H1 (cell line): ENCODE data around the gene SURF4. TPM values are rescaled to one million over a fixed set of nuclear protein-coding genes. Genes with fewer than 3 reads are reported as not detected.

Experiments used
- CTCF ChIA-PET: fragments of 300-600 bp; sonication (Branson Sonifier 250); formaldehyde crosslinking; loops from one replicate; lab custom pipeline; 2021; ENCODE audit not compliant: partially characterized antibody; lab: Charles Lee
- POLR2A ChIA-PET: fragments of 300-600 bp; sonication (Branson Sonifier 250); formaldehyde crosslinking; loops from one replicate; lab custom pipeline; 2021; ENCODE audit warnings: inconsistent platforms; ENCODE audit not compliant: partially characterized antibody; lab: Charles Lee
- DNase-seq, 2 experiments: peaks; one replicate each; pipeline versions ENCODE4 v3.0.0 to v3.0.0-alpha.2; 2010 to 2022; ENCODE audit warnings: low spot score in 2 of 2, low read depth in 1 of 2, mixed read lengths in 1 of 2
- FAIRE-seq: peaks from 2 replicates; lab custom pipeline; 2011; peaks lifted over from hg19 to GRCh38; lab: Jason Lieb, UNC
- H2AFZ ChIP-seq: 2 replicates; pipeline ENCODE4 v1.8.1; 2012; ENCODE audit warnings: low read length, inconsistent platforms
- H2AK5ac ChIP-seq: 2 replicates; pipeline ENCODE4 v1.6.1; 2013; ENCODE audit warnings: low read depth, low read length
- H2BK120ac ChIP-seq: replicated peaks from 2 replicates; pipeline ENCODE3; 2013; ENCODE audit warnings: low read depth, low read length, inconsistent platforms
- H2BK12ac ChIP-seq: 2 replicates; pipeline ENCODE4 v1.6.1; 2013; ENCODE audit warnings: low read depth, low read length
- H2BK15ac ChIP-seq: 2 replicates; pipeline ENCODE4 v1.6.1; 2013; ENCODE audit warnings: low read length
- H2BK20ac ChIP-seq: 2 replicates; pipeline ENCODE4 v1.6.1; 2013; ENCODE audit warnings: low read length
- H2BK5ac ChIP-seq: 2 replicates; pipeline ENCODE4 v1.6.1; 2013; ENCODE audit warnings: low read depth, low read length
- H3K14ac ChIP-seq: 2 replicates; pipeline ENCODE4 v1.6.1; 2013; ENCODE audit warnings: inconsistent platforms; ENCODE audit not compliant: insufficient read length
- H3K18ac ChIP-seq: 2 replicates; pipeline ENCODE4 v1.6.1; 2013; ENCODE audit warnings: low read length; ENCODE audit errors: extremely low read depth
- H3K23ac ChIP-seq: 2 replicates; pipeline ENCODE4 v1.6.1; 2013; ENCODE audit warnings: inconsistent platforms; ENCODE audit not compliant: insufficient read length
- H3K23me2 ChIP-seq: 2 replicates; pipeline ENCODE4 v1.6.1; 2013; ENCODE audit warnings: low read depth, low read length
- H3K27ac ChIP-seq: 2 replicates; pipeline ENCODE4 v1.6.1; 2011; ENCODE audit warnings: low read depth, low read length, inconsistent platforms
- H3K27me3 ChIP-seq, 4 experiments: replicated peaks in 1 of 4; 1 replicate in 1 of 4; 2 replicates in 3 of 4; pipeline versions ENCODE4 v1.6.1 to v1.8.1; 2011 to 2013; ENCODE audit warnings: low read length in 3 of 4, mild to moderate bottlenecking in 3 of 4, inconsistent platforms in 2 of 4, mixed read lengths in 2 of 4, moderate library complexity in 1 of 4; ENCODE audit not compliant: control insufficient read depth in 3 of 4, insufficient read depth in 3 of 4; ENCODE audit errors: extremely low read depth in 1 of 4
- H3K36me3 ChIP-seq, 4 experiments: 2 replicates each; pipeline versions ENCODE4 v1.6.1 to v1.8.1; 2011 to 2013; ENCODE audit warnings: mild to moderate bottlenecking in 4 of 4, low read length in 3 of 4, moderate library complexity in 2 of 4, control low read depth in 1 of 4, inconsistent platforms in 1 of 4; ENCODE audit not compliant: insufficient read depth in 4 of 4, control insufficient read depth in 2 of 4
- H3K4ac ChIP-seq: replicated peaks from 2 replicates; pipeline ENCODE3; 2013; ENCODE audit warnings: low read length, low read depth, mixed read lengths, inconsistent platforms; ENCODE audit not compliant: insufficient read length
- H3K4me1 ChIP-seq, 4 experiments: replicated peaks in 1 of 4; 1 replicate in 1 of 4; 2 replicates in 3 of 4; pipeline versions ENCODE4 v1.6.1 to v1.8.1; 2011 to 2013; ENCODE audit warnings: low read length in 3 of 4, inconsistent platforms in 2 of 4, mixed read lengths in 1 of 4; ENCODE audit not compliant: insufficient read depth in 4 of 4, control insufficient read depth in 3 of 4
- H3K4me2 ChIP-seq, 2 experiments: 2 replicates each; pipeline versions ENCODE4 v1.6.1 to v1.8.1; 2011 to 2013; ENCODE audit warnings: low read depth in 2 of 2, low read length in 2 of 2, control low read depth in 1 of 2, inconsistent platforms in 1 of 2, mild to moderate bottlenecking in 1 of 2; ENCODE audit not compliant: insufficient read depth in 1 of 2
- H3K4me3 ChIP-seq, 4 experiments: fragments of 200-600, 300-600 bp in 1 of 4; sonication (generic), shearing (Covaris generic), sonication (Bioruptor Twin) in 1 of 4; 2 replicates each; pipeline versions ENCODE4 v1.5.1 to v1.8.1; 2011 to 2016; ENCODE audit warnings: low read length in 4 of 4, low read depth in 3 of 4, control low read depth in 2 of 4, inconsistent platforms in 2 of 4, mild to moderate bottlenecking in 2 of 4, mixed read lengths in 1 of 4, moderate library complexity in 1 of 4; ENCODE audit not compliant: insufficient read depth in 2 of 4; ENCODE audit errors: extremely low read depth in 1 of 4
- H3K56ac ChIP-seq: replicated peaks from 2 replicates; pipeline ENCODE3; 2013; ENCODE audit warnings: low read depth, mild to moderate bottlenecking, mixed read lengths, low read length, inconsistent platforms; ENCODE audit not compliant: insufficient read length
- H3K79me1 ChIP-seq: 2 replicates; pipeline ENCODE4 v1.6.1; 2013; ENCODE audit warnings: low read depth, low read length, control low read depth
- H3K79me2 ChIP-seq, 2 experiments: 2 replicates each; pipeline versions ENCODE4 v1.6.1 to v1.8.1; 2012 to 2013; ENCODE audit warnings: low read length in 2 of 2, mild to moderate bottlenecking in 2 of 2, inconsistent platforms in 1 of 2; ENCODE audit not compliant: insufficient read depth in 2 of 2, control insufficient read depth in 1 of 2
- H3K9ac ChIP-seq, 4 experiments: replicated peaks in 1 of 4; 1 replicate in 1 of 4; 2 replicates in 3 of 4; pipeline versions ENCODE4 v1.6.1 to v1.8.1; 2011 to 2013; ENCODE audit warnings: low read depth in 3 of 4, low read length in 3 of 4, control low read depth in 2 of 4, mild to moderate bottlenecking in 2 of 4, moderate library complexity in 2 of 4, inconsistent platforms in 1 of 4; ENCODE audit errors: extremely low read depth in 1 of 4
- H3K9me3 ChIP-seq, 2 experiments: 2 replicates each; pipeline versions ENCODE4 v1.6.1 to v1.8.1; 2012 to 2013; ENCODE audit warnings: mild to moderate bottlenecking in 2 of 2, moderate library complexity in 2 of 2, control low read depth in 1 of 2, inconsistent platforms in 1 of 2, low read depth in 1 of 2, low read length in 1 of 2, mixed read lengths in 1 of 2; ENCODE audit not compliant: insufficient read depth in 2 of 2
- H4K20me1 ChIP-seq, 2 experiments: replicated peaks in 1 of 2; 2 replicates each; pipeline versions ENCODE3 to v1.8.1; 2011 to 2013; ENCODE audit warnings: inconsistent platforms in 2 of 2, low read length in 2 of 2, mild to moderate bottlenecking in 1 of 2; ENCODE audit not compliant: insufficient read depth in 2 of 2, control insufficient read depth in 1 of 2
- H4K5ac ChIP-seq: 2 replicates; pipeline ENCODE4 v1.6.1; 2013; ENCODE audit warnings: low read length, low read depth, mixed read lengths, inconsistent platforms; ENCODE audit not compliant: insufficient read length
- H4K8ac ChIP-seq: 2 replicates; pipeline ENCODE4 v1.8.0; 2013; ENCODE audit warnings: mild to moderate bottlenecking, moderate library complexity, low read length, inconsistent platforms; ENCODE audit not compliant: insufficient read depth; ENCODE audit errors: extremely low read depth
- H4K91ac ChIP-seq: replicated peaks from 2 replicates; pipeline ENCODE3; 2013; ENCODE audit warnings: low read length, mixed read lengths, inconsistent platforms; ENCODE audit not compliant: insufficient read length
- BACH1 ChIP-seq: IDR thresholded peaks from 2 replicates; pipeline ENCODE4 v1.6.1; 2012; ENCODE audit warnings: low read length, improper control_type of control experiment
- CREB1 ChIP-seq: IDR thresholded peaks from 2 replicates; pipeline ENCODE4 v1.6.1; 2012; ENCODE audit warnings: inconsistent platforms
- HDAC2 ChIP-seq, 2 experiments: fragments of 300-600 bp in 1 of 2; sonication (generic) in 1 of 2; IDR thresholded peaks; 2 replicates each; pipeline ENCODE4 v1.6.1; 2011 to 2012; ENCODE audit warnings: low read depth in 2 of 2, low read length in 2 of 2, mild to moderate bottlenecking in 2 of 2, moderate library complexity in 2 of 2, borderline replicate concordance in 1 of 2, inconsistent platforms in 1 of 2
- POLR2AphosphoS5 ChIP-seq: IDR thresholded peaks from 2 replicates; pipeline ENCODE4 v1.6.1; 2011; ENCODE audit warnings: low read depth, low read length
- RFX5 ChIP-seq: IDR thresholded peaks from 2 replicates; pipeline ENCODE4 v1.6.1; 2011; ENCODE audit warnings: low read depth, low read length, improper control_type of control experiment, borderline replicate concordance
- SAP30 ChIP-seq: fragments of 300-600 bp; sonication (generic); IDR thresholded peaks from 2 replicates; pipeline ENCODE4 v1.7.1; 2012; ENCODE audit warnings: low read length, moderate library complexity, mild to moderate bottlenecking, inconsistent platforms; ENCODE audit not compliant: insufficient read depth, insufficient replicate concordance
- SIN3A ChIP-seq, 2 experiments: IDR thresholded peaks in 1 of 2; conservative IDR thresholded peaks in 1 of 2; 2 replicates each; pipeline ENCODE4 v1.6.1; 2011 to 2012; ENCODE audit warnings: low read length in 2 of 2, improper control_type of control experiment in 1 of 2, low read depth in 1 of 2, mild to moderate bottlenecking in 1 of 2
- SP4 ChIP-seq: IDR thresholded peaks from 2 replicates; pipeline ENCODE4 v1.6.1; 2012; ENCODE audit warnings: low read length, inconsistent platforms
- SRF ChIP-seq: IDR thresholded peaks from 2 replicates; pipeline ENCODE4 v1.6.1; 2011; ENCODE audit warnings: mild to moderate bottlenecking, low read depth, low read length, moderate library complexity
- TEAD4 ChIP-seq: IDR thresholded peaks from 2 replicates; pipeline ENCODE4 v1.6.1; 2012; ENCODE audit warnings: low read depth, low read length, inconsistent platforms, mixed read lengths
- ZNF274 ChIP-seq: IDR thresholded peaks from 2 replicates; pipeline ENCODE4 v1.7.0; 2012; ENCODE audit warnings: low read length, borderline replicate concordance; ENCODE audit errors: extremely low read depth
- WGBS, 2 experiments: shearing (Covaris generic) in 1 of 2; methylation state at CpG; one replicate each; pipeline versions ENCODE4 v1.1.6 to v1.1.7; 2013 to 2015; ENCODE audit warnings: low lambda C conversion rate in 2 of 2, mixed read lengths in 2 of 2, inconsistent platforms in 1 of 2, low coverage in 1 of 2, missing lambda C conversion rate in 1 of 2; ENCODE audit not compliant: insufficient replicate concordance in 2 of 2, insufficient coverage in 1 of 2, insufficient read length in 1 of 2; ENCODE audit errors: extremely low coverage in 1 of 2, missing lambda C conversion rate in 1 of 2; 5-methylcytosine and 5-hydroxymethylcytosine counted together
- polyA plus RNA-seq, 7 experiments: library from polyadenylated mRNA; depleted of rRNA in 3 of 7; stranded (reverse) in 5 of 7; unstranded in 2 of 7; fragments of >200 nt in 5 of 7; fragments of 200-250 nt in 2 of 7; gene quantifications; 1 replicate in 5 of 7; 2 replicates in 1 of 7; 4 replicates in 1 of 7; pipeline versions ENCODE4 v1.2.1 to v1.2.3, GENCODE V29; 2011 to 2013; ENCODE audit warnings: missing spikeins in 2 of 7, mixed read lengths in 2 of 7
- total RNA-seq: library from RNA; stranded (reverse); fragmentation: NEBNext Ultra II Directional; extraction: Animal tissue kit (Norgen Biotek cat#: 25700); gene quantifications from 2 replicates; pipeline ENCODE4 v1.2.1, GENCODE V29; 2021
- TF ChIP-seq, protein P1 (sequence below): IDR thresholded peaks from 2 replicates; pipeline ENCODE4 v1.6.1; 2012; ENCODE audit warnings: inconsistent platforms

Gene SURF4
- total and polyA plus RNA-seq, 2 of the 8 experiments (the other 6 are each of a cell fraction or from before 2014, with no cell fraction given), result 176 to 182 TPM

DNA sequence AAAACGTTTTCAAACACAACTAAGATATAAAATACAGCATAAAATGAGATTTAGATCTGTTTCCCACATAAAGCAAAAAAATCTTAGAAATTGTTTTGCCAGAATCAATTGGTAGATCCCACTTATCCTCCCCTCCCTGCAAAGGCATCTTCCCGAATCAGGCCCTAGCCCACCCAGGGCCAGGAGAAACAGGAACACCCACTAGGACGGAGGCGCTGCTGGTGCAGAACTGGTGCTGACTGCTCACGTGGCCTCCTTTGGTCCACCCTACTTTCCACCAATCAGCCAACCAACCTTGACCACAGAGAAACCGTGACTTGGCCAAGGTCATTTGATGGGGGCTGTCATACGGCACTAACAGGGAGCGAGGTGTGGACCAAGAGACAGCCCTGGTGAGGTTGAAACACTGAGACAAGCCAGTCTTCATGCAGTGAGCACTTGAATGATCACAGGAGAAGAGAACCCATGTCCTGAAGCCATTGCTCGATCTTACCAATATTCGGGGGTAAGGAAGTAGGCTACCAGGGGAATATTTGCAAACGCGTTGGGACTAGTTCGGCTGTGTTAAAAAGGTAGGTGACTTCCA lies 14.3 kb downstream of the SURF4 start:
- H2BK5ac ChIP-seq, result no peak overlapping the region
- ChIA-PET CTCF (interaction anchor here (1.8 to 8.2 kb wide), 5 partner anchors 9 to 43 kb away, joined by 5 to 90 read pairs (median 12); no protein-coding TSS in a partner anchor), POLR2A (interaction anchor here (1.0 to 19.9 kb wide), 8 partner anchors 8 to 78 kb away, joined by 3 to 461 read pairs (median 8); partner anchors contain the start of genes MED22, RPL7A, STKLD1 and SURF1)
- H3K4ac ChIP-seq, result no peak overlapping the region
- DNase-seq, result no peak
- H2BK12ac ChIP-seq, result no peak overlapping the region
- H3K4me1 ChIP-seq, result peaks cover 0 to 8% (median 3%) of the 10 kb centered on the region in 4 experiments; a peak in 4 of 7 replicates
- no peaks in the 10 kb centered on the region for H3K27me3 ChIP-seq
- TF ChIP-seq, protein P1, sequence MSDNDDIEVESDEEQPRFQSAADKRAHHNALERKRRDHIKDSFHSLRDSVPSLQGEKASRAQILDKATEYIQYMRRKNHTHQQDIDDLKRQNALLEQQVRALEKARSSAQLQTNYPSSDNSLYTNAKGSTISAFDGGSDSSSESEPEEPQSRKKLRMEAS, result no peak
- TF ChIP-seq SRF, result no peak
- TF ChIP-seq SP4, result no peak
- TF ChIP-seq ZNF274, result no peak
- TF ChIP-seq CREB1, result no peak
- TF ChIP-seq HDAC2 (IDR thresholded peaks at IDR 0.05; ENCODE audit: borderline replicate concordance in 1 of 2, low read depth in 2 of 2, low read length in 2 of 2), result no peak
- no peak for TF ChIP-seq TEAD4
- no peak for TF ChIP-seq SAP30
- TF ChIP-seq BACH1, result no peak
- no peak for TF ChIP-seq SIN3A (conservative IDR thresholded peaks at IDR 0.05 in 1 of 2, IDR thresholded peaks at IDR 0.05 in 1 of 2; ENCODE audit: low read depth in 1 of 2, low read length in 2 of 2)
- no peak for TF ChIP-seq RFX5
- TF ChIP-seq POLR2AphosphoS5, result no peak
- H2BK120ac ChIP-seq, result no peak overlapping the region
- peaks cover 0 to 15% of the 10 kb centered on the region in 2 experiments; a peak in 1 of 4 replicates for H3K79me2 ChIP-seq
- no peaks in the 10 kb centered on the region for H3K9me3 ChIP-seq
- H3K36me3 ChIP-seq, result peaks cover 15 to 58% (median 44%) of the 10 kb centered on the region in 4 experiments
- no peak overlapping the region for H3K4me3 ChIP-seq
- no peak overlapping the region for H3K56ac ChIP-seq
- no peaks in the 10 kb centered on the region; the same call in 1 of the 2 replicates for H3K23me2 ChIP-seq
- H2AK5ac ChIP-seq, result no peak overlapping the region
- H3K27ac ChIP-seq, result no peak overlapping the region; the same call in 1 of the 2 replicates
- no peak overlapping the region for H2BK15ac ChIP-seq
- H3K14ac ChIP-seq, result no peak overlapping the region
- FAIRE-seq, result no peak
- H3K79me1 ChIP-seq, result peaks cover 7% of the 10 kb centered on the region; the same call in 1 of the 2 replicates
- H4K5ac ChIP-seq, result no peak overlapping the region
- no peak overlapping the region for H3K9ac ChIP-seq
- 92% methylated on average over 13 of the region's 13 CpGs; no CpG with 5 or more reads in 1 of the 2 experiments for WGBS, 2 experiments
- H2AFZ ChIP-seq, result no peak overlapping the region
- H3K4me2 ChIP-seq, result no peak overlapping the region
- no peak overlapping the region for H4K91ac ChIP-seq
- no peak overlapping the region for H3K23ac ChIP-seq
- H2BK20ac ChIP-seq, result no peak overlapping the region
- H4K20me1 ChIP-seq, result peaks cover 19 to 27% of the 10 kb centered on the region in 2 experiments
- H3K18ac ChIP-seq, result no peak overlapping the region
- H4K8ac ChIP-seq, result no peak overlapping the region
